ENCODE results near the gene PROC. TPM values are rescaled to one million over a fixed set of nuclear protein-coding genes. Genes with fewer than 3 reads are reported as not detected.

The PROC gene
- total RNA-seq, 2 experiments from 2014 or later, result not detected

- TF ChIP-seq, protein P1, sequence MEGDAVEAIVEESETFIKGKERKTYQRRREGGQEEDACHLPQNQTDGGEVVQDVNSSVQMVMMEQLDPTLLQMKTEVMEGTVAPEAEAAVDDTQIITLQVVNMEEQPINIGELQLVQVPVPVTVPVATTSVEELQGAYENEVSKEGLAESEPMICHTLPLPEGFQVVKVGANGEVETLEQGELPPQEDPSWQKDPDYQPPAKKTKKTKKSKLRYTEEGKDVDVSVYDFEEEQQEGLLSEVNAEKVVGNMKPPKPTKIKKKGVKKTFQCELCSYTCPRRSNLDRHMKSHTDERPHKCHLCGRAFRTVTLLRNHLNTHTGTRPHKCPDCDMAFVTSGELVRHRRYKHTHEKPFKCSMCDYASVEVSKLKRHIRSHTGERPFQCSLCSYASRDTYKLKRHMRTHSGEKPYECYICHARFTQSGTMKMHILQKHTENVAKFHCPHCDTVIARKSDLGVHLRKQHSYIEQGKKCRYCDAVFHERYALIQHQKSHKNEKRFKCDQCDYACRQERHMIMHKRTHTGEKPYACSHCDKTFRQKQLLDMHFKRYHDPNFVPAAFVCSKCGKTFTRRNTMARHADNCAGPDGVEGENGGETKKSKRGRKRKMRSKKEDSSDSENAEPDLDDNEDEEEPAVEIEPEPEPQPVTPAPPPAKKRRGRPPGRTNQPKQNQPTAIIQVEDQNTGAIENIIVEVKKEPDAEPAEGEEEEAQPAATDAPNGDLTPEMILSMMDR (IDR thresholded peaks at IDR 0.05), result no peak
- H3K27ac Mint-ChIP-seq, result peak overlapping the region; percentile 77
- CTCF ChIA-PET, result interaction anchor here (0.9 to 1.0 kb wide), 2 partner anchors 15 to 140 kb away, joined by 4 read pairs; no protein-coding TSS in a partner anchor
- intact Hi-C loops (cut with micrococcal nuclease), result no loop called here
- DNase-seq (peak; percentile 25), ATAC-seq (peak; percentile 75)
- peaks cover 28% of the 10 kb centered on the region for H3K4me1 Mint-ChIP-seq (ENCODE audit: low read depth)
- no peaks in the 10 kb centered on the region for H3K9me3 Mint-ChIP-seq
- H3K36me3 Mint-ChIP-seq (ENCODE audit: low read depth), result peaks cover 11% of the 10 kb centered on the region
- no peaks in the 10 kb centered on the region for H3K27me3 Mint-ChIP-seq
- POLR2A ChIA-PET, result interaction anchor here (1.0 to 1.1 kb wide), 2 partner anchors 14 to 127 kb away, joined by 3 read pairs; no protein-coding TSS in a partner anchor
- peak overlapping the region; percentile 22 for H3K4me3 Mint-ChIP-seq
Observed at GRCh38 chr2:127464470-127465257, 46.4 kb downstream of the PROC start.

DNA sequence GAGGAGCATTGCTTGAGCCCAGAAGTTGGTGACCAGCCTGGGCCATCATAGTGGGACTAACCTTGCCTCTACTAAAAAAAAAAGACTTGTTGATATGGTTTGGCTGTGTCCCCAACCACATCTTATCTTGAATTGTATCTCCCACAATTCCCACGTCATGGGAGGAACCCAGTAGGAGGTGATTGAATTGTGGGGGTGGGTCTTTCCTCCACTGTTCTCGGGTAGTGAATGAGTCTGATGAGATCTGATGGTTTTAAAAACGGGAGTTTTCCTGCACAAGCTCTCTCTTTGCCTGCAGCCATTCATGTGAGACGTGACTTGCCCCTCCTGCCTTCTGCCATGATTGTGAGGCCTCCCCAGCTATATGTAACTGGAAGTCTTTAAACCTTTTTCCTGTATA is 47.0 kb downstream of the PROC start:
- ATAC-seq (peak; percentile 52), DNase-seq (peak; percentile 24)
- Mint-ChIP-seq H3K4me3 (no peak overlapping the region), H3K27me3 (no peaks in the 10 kb centered on the region), H3K27ac (peak overlapping the region; percentile 57), H3K36me3 (ENCODE audit: low read depth) (peaks cover 11% of the 10 kb centered on the region), H3K4me1 (ENCODE audit: low read depth) (peaks cover 28% of the 10 kb centered on the region), H3K9me3 (no peaks in the 10 kb centered on the region)
- POLR2A ChIA-PET, result interaction anchor here (1.0 to 1.1 kb wide), 2 partner anchors 14 to 126 kb away, joined by 3 read pairs; no protein-coding TSS in a partner anchor
- CTCF ChIA-PET, result interaction anchor here (0.9 to 1.0 kb wide), 2 partner anchors 14 to 141 kb away, joined by 4 read pairs; no protein-coding TSS in a partner anchor
- TF ChIP-seq, protein P1 (IDR thresholded peaks at IDR 0.05), result no peak
- intact Hi-C loops (cut with micrococcal nuclease), result no loop called here

DNA sequence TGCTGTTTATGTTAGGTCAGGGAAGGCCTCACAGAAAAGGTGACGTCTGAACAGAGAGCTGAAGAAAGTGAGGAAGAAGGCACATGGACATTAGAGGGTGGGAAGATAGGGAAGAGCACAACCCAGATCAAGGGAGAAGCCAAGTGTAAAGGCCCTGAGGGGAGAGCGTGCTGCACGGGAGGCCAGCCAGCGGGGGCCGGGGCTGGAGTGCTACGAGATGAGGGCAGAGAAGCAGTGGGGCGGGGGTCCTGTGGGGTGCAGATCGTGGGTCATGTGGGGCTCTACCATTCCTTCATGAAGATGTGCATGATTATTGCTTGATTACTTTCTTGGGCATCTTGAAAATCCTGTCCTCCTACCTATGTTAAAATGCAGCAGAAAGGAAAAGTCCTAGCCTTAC is 50.8 kb downstream of the PROC start:
- ChIA-PET CTCF (interaction anchor here (1.5 kb wide), 1 partner anchor 10 kb away, joined by 9 read pairs; no protein-coding TSS in a partner anchor), POLR2A (interaction anchor here (1.3 kb wide), 1 partner anchor 54 kb away, joined by 3 read pairs; no protein-coding TSS in a partner anchor)
- no peak for ATAC-seq
- intact Hi-C loops (cut with micrococcal nuclease), result no loop called here
- no peak for DNase-seq
- Mint-ChIP-seq H3K36me3 (ENCODE audit: low read depth) (peaks cover 10% of the 10 kb centered on the region), H3K4me3 (no peak overlapping the region), H3K27ac (no peak overlapping the region), H3K9me3 (no peaks in the 10 kb centered on the region), H3K27me3 (no peaks in the 10 kb centered on the region), H3K4me1 (ENCODE audit: low read depth) (peaks cover 17% of the 10 kb centered on the region)
- TF ChIP-seq, protein P1 (IDR thresholded peaks at IDR 0.05), result no peak

- ATAC-seq, result no peak
Observed at GRCh38 chr2:127469974-127470373, 51.7 kb downstream of the PROC start.

More at GRCh38 chr2:127469974-127470373, 51.7 kb downstream of the PROC start:
- no peak for DNase-seq
- Mint-ChIP-seq H3K27me3 (no peaks in the 10 kb centered on the region), H3K9me3 (no peaks in the 10 kb centered on the region), H3K36me3 (ENCODE audit: low read depth) (peaks cover 13% of the 10 kb centered on the region), H3K4me3 (no peak overlapping the region), H3K27ac (no peak overlapping the region), H3K4me1 (ENCODE audit: low read depth) (peaks cover 9% of the 10 kb centered on the region)
- CTCF ChIA-PET, result interaction anchor here (1.5 kb wide), 1 partner anchor 9 kb away, joined by 9 read pairs; no protein-coding TSS in a partner anchor
- POLR2A ChIA-PET, result interaction anchor here (1.3 kb wide), 1 partner anchor 55 kb away, joined by 3 read pairs; no protein-coding TSS in a partner anchor
- TF ChIP-seq, protein P1 (IDR thresholded peaks at IDR 0.05), result no peak
- intact Hi-C loops (cut with micrococcal nuclease), result no loop called here

All from activated CD8-positive, alpha-beta T cell treated with anti-CD3 and anti-CD28 coated beads for 36 hours (primary cell).